ENCODE results near the gene OR7G3.

OR7G3 gene

GRCh38 chr19:9109959-9110358, 16.8 kb downstream of the OR7G3 start:
- no peak overlapping the region for H3K4me3 ChIP-seq (ENCODE audit: low read length in 2 of 2)
- no peak overlapping the region for H3K9ac ChIP-seq (ENCODE audit: low read length in 2 of 2)
- no peaks in the 10 kb centered on the region for H3K9me3 ChIP-seq (ENCODE audit: control insufficient read depth in 2 of 2, low read length in 2 of 2)
- H3K4me1 ChIP-seq (ENCODE audit: control insufficient read depth, insufficient read depth, low read length) = no peaks in the 10 kb centered on the region
- no peaks in the 10 kb centered on the region for H3K36me3 ChIP-seq (ENCODE audit: control insufficient read depth in 2 of 2, insufficient read depth in 2 of 2, low read length in 2 of 2)
- peaks cover 0 to 3% of the 10 kb centered on the region in 2 donors for H3K27me3 ChIP-seq (ENCODE audit: control insufficient read depth in 1 of 2, insufficient read depth in 2 of 2, low read length in 2 of 2)
- H3K27ac ChIP-seq (ENCODE audit: low read length) = no peak overlapping the region

DNA sequence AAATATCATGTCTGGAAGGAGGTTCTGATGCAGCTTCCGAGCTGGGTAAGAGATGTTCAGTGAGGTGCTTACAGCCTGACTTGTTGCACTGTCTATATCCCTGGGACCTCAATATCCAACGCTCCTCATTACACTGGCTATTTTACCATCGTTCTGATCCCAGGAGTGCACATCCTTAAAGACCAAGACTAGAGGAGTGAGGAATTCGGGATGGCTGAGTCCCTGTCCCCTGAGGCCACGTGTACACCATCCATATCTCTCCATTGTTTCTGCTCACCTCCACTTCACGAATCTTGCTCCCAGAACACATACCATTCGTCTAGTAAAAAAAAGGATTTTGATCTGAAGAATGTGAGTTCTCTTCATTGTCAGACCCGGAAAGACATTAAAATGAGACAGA, 19.4 kb downstream of the OR7G3 start, which contains the start of gene OR7G2:
OR7G2 (minus strand) TSS at position 101 of the 400 bp plus-strand sequence. CDS start 4,232 bp downstream, outside the sequence.
- no peaks in the 10 kb centered on the region for H3K36me3 ChIP-seq (ENCODE audit: control insufficient read depth in 2 of 2, insufficient read depth in 2 of 2, low read length in 2 of 2)

DNA sequence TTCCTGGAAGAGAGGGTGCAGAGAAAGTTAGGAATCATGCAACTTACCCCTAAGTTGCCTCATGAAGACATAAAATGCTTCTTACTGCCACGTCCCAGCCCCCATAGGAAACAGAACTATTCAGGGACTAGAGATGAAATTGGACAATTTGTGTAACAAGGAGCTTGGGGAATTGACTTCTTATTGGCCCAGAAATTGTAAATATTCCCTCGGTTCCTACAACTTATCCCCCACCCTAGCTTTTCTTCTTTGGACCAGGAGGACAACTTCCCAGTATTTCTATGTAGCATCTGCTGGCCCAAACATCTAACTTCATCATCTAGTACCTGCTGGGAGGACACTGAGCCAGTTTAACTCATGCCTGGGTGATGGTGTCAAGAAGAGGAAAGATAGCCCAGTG, 40.0 kb downstream of the OR7G3 start, which contains the start of gene OR1M1:
OR1M1 (plus strand) TSS at position 301 of the 400 bp plus-strand sequence. CDS start 6,184 bp downstream, outside the sequence.
- Histone ChIP-seq H3K9me3 (ENCODE audit: control insufficient read depth in 2 of 2, low read length in 2 of 2) (no peaks in the 10 kb centered on the region), H3K36me3 (ENCODE audit: control insufficient read depth in 2 of 2, insufficient read depth in 2 of 2, low read length in 2 of 2) (no peaks in the 10 kb centered on the region), H3K9ac (ENCODE audit: low read length in 2 of 2) (no peak within 1 kb of the TSS), H3K27me3 (ENCODE audit: control insufficient read depth in 1 of 2, insufficient read depth in 2 of 2, low read length in 2 of 2) (no peaks in the 10 kb centered on the region), H3K27ac (ENCODE audit: low read length) (no peak within 1 kb of the TSS), H3K4me3 (ENCODE audit: low read length in 2 of 2) (no peak within 1 kb of the TSS), H3K4me1 (ENCODE audit: control insufficient read depth, insufficient read depth, low read length) (no peaks in the 10 kb centered on the region)

More for the DNA sequence above, 19.4 kb downstream of the OR7G3 start, which contains the start of gene OR7G2:
- Histone ChIP-seq H3K4me1 (ENCODE audit: control insufficient read depth, insufficient read depth, low read length) (no peaks in the 10 kb centered on the region), H3K9ac (ENCODE audit: low read length in 2 of 2) (no peak within 1 kb of the TSS), H3K9me3 (ENCODE audit: control insufficient read depth in 2 of 2, low read length in 2 of 2) (no peaks in the 10 kb centered on the region), H3K27me3 (ENCODE audit: control insufficient read depth in 1 of 2, insufficient read depth in 2 of 2, low read length in 2 of 2) (peaks cover 0 to 9% of the 10 kb centered on the region in 2 donors), H3K27ac (ENCODE audit: low read length) (no peak within 1 kb of the TSS), H3K4me3 (ENCODE audit: low read length in 2 of 2) (no peak within 1 kb of the TSS)

DNA sequence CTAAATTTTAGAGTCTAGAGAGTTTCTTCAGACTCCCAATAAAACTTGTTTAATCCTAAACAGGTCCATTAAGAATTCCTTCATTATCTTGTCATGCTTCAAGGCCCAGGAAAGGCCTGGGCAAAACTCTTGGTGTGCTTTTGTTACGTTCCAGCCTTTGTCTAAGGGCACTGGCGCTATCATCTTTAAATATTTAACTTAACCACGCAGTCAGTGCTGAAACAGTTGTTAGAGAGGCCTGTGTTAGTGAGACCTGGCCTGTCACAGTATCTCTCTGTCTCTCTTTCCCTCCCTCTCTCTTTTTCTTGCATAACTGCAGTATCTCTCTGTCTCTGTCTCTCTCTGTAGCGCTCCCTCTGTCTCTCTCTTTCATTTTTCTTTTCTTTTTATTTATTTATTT, 48.1 kb downstream of the OR7G3 start:
- peaks cover 14% of the 10 kb centered on the region for H3K4me1 ChIP-seq (ENCODE audit: control insufficient read depth, insufficient read depth, low read length)
- no peak overlapping the region for H3K9ac ChIP-seq (ENCODE audit: low read length in 2 of 2)
- H3K36me3 ChIP-seq (ENCODE audit: control insufficient read depth in 2 of 2, insufficient read depth in 2 of 2, low read length in 2 of 2) = no peaks in the 10 kb centered on the region
- H3K9me3 ChIP-seq (ENCODE audit: control insufficient read depth in 2 of 2, low read length in 2 of 2) = no peaks in the 10 kb centered on the region
- no peaks in the 10 kb centered on the region for H3K27me3 ChIP-seq (ENCODE audit: control insufficient read depth in 1 of 2, insufficient read depth in 2 of 2, low read length in 2 of 2)
- no peak overlapping the region for H3K27ac ChIP-seq (ENCODE audit: low read length)
- no peak overlapping the region for H3K4me3 ChIP-seq (ENCODE audit: low read length in 2 of 2)

GRCh38 chr19:9076901-9077300, 49.8 kb downstream of the OR7G3 start:
- H3K36me3 ChIP-seq (ENCODE audit: control insufficient read depth in 2 of 2, insufficient read depth in 2 of 2, low read length in 2 of 2) = no peaks in the 10 kb centered on the region
- no peak overlapping the region for H3K27ac ChIP-seq (ENCODE audit: low read length)
- H3K27me3 ChIP-seq (ENCODE audit: control insufficient read depth in 1 of 2, insufficient read depth in 2 of 2, low read length in 2 of 2) = no peaks in the 10 kb centered on the region

More at GRCh38 chr19:9076901-9077300, 49.8 kb downstream of the OR7G3 start:
- Histone ChIP-seq H3K9me3 (ENCODE audit: control insufficient read depth in 2 of 2, low read length in 2 of 2) (no peaks in the 10 kb centered on the region), H3K4me3 (ENCODE audit: low read length in 2 of 2) (no peak overlapping the region), H3K4me1 (ENCODE audit: control insufficient read depth, insufficient read depth, low read length) (peaks cover 14% of the 10 kb centered on the region), H3K9ac (ENCODE audit: low read length in 2 of 2) (no peak overlapping the region)
